ENCODE data around the gene CARD11. TPM values are rescaled to one million over a fixed set of nuclear protein-coding genes. Genes with fewer than 3 reads are reported as not detected.

CARD11 gene
- total RNA-seq, 1 experiment from 2014 or later = 0.57 TPM

GRCh38 chr7:3083350-3083749, 39.7 kb upstream of the CARD11 start:
- RAD21 ChIA-PET (ENCODE audit: low non-redundant PET in 1 of 2, low total read pairs in 2 of 2, uncharacterized antibody in 2 of 2, unreplicated experiment in 2 of 2) = no interaction called here
- intact Hi-C loops (cut with micrococcal nuclease) = no loop called here
- Histone ChIP-seq H3K27ac (ENCODE audit: low read depth, low read length) (no peak overlapping the region), H4K20me1 (ENCODE audit: insufficient read depth) (no peaks in the 10 kb centered on the region), H3K4me2 (ENCODE audit: low read length) (no peak overlapping the region), H2AFZ (ENCODE audit: low read depth, low read length, poor library complexity, severe bottlenecking) (no peak overlapping the region), H3K79me2 (ENCODE audit: insufficient read depth, low read length) (no peaks in the 10 kb centered on the region), H3K36me3 (ENCODE audit: control insufficient read depth in 1 of 2, insufficient read depth in 2 of 2, low read length in 2 of 2) (no peaks in the 10 kb centered on the region), H3K9me3 (ENCODE audit: control insufficient read depth in 1 of 2, insufficient read depth in 1 of 2, low read depth in 1 of 2, low read length in 2 of 2) (no peaks in the 10 kb centered on the region), H3K9ac (ENCODE audit: low read length) (no peak overlapping the region), H3K4me1 (ENCODE audit: control insufficient read depth in 1 of 2, insufficient read depth in 2 of 2, low read length in 2 of 2) (no peaks in the 10 kb centered on the region), H3K27me3 (ENCODE audit: insufficient read depth, low read length) (0 out of 2 replicates have a peak, but pooled peaks cover 8% of the 10 kb centered on the region), H3K4me3 (replicated peaks in 1 of 2; ENCODE audit: low read depth in 1 of 2, low read length in 2 of 2) (no peak overlapping the region), H3K9me2 (ENCODE audit: insufficient read depth) (no peaks in the 10 kb centered on the region)
- BruUV-seq (replicated peaks) = no TSS peak
- DNase-seq (ENCODE audit: low read depth, low spot score) = no peak
- POLR2A ChIA-PET = no interaction called here
- CTCF ChIA-PET = no interaction called here
- TF ChIP-seq POLR2AphosphoS5 (IDR thresholded peaks at IDR 0.05; ENCODE audit: low read depth, low read length) (no peak), EZH2 (IDR thresholded peaks at IDR 0.05) (no peak), RAD21 (IDR thresholded peaks at IDR 0.05; ENCODE audit: low read depth) (no peak), CBX3 (IDR thresholded peaks at IDR 0.05; ENCODE audit: low read depth) (no peak), MAX (IDR thresholded peaks at IDR 0.05) (no peak), EZH2phosphoT487 (IDR thresholded peaks at IDR 0.05; ENCODE audit: borderline replicate concordance) (no peak), ATF3 (IDR thresholded peaks at IDR 0.05) (no peak), REST (IDR thresholded peaks at IDR 0.05; ENCODE audit: low read depth) (no peak), SRF (IDR thresholded peaks at IDR 0.05; ENCODE audit: low read depth) (no peak), ZFX (IDR thresholded peaks at IDR 0.05) (no peak), CTCF (IDR thresholded peaks at IDR 0.05 in 2 of 3, conservative IDR thresholded peaks at IDR 0.05 in 1 of 3; ENCODE audit: borderline replicate concordance in 1 of 3, insufficient read depth in 1 of 3, low read depth in 2 of 3, low read length in 2 of 3) (no peak), YY1 (IDR thresholded peaks at IDR 0.05; ENCODE audit: extremely low read depth, insufficient replicate concordance, low read depth, low read length) (no peak), FOSL1 (IDR thresholded peaks at IDR 0.05; ENCODE audit: low read depth) (no peak), TCF7L2 (IDR thresholded peaks at IDR 0.05; ENCODE audit: borderline replicate concordance, extremely low read depth, insufficient read depth, insufficient read length) (no peak), SP1 (IDR thresholded peaks at IDR 0.05; ENCODE audit: low read depth) (no peak), ZNF274 (IDR thresholded peaks at IDR 0.05; ENCODE audit: low read depth, low read length) (no peak), ZBTB33 (IDR thresholded peaks at IDR 0.05; ENCODE audit: extremely low read depth, insufficient replicate concordance, low read length) (no peak), CEBPB (IDR thresholded peaks at IDR 0.05; ENCODE audit: low read depth) (no peak)
- no peak for ATAC-seq
